Transverse colon (tissue), 4 donors: Measurements from ENCODE around the gene SPAG4.

Source experiments
- CTCF ChIP-seq, 5 experiments: fragments of 200-600 bp in 3 of 5; fragments of 450-650 bp in 2 of 5; sonication (generic) in 3 of 5; IDR thresholded peaks; 1 replicate in 2 of 5; 2 replicates in 3 of 5; pipeline ENCODE4 v1.5.1; 2016 to 2017; ENCODE audit warnings: antibody characterized with exemption in 5 of 5, inconsistent platforms in 3 of 5, mild to moderate bottlenecking in 2 of 5, moderate library complexity in 1 of 5
- POLR2AphosphoS5 ChIP-seq, 3 donors: sonication (generic); formaldehyde crosslinking; IDR thresholded peaks; one replicate each; pipeline ENCODE4 v1.6.1; 2016; ENCODE audit warnings: antibody characterized with exemption in 3 of 3

GRCh38 chr20:35643045-35643444 lies 27.4 kb downstream of the SPAG4 start:
- TF ChIP-seq CTCF (IDR thresholded peaks at IDR 0.05) (no peak), POLR2AphosphoS5 (IDR thresholded peaks at IDR 0.05) (no peak)
